Measurements from ENCODE around the gene HS3ST5. TPM values are rescaled to one million over a fixed set of nuclear protein-coding genes. Genes with fewer than 3 reads are reported as not detected.

The HS3ST5 gene
- polyA plus RNA-seq, 1 donor (not counting 4 experiments of a cell fraction or from before 2014, with no cell fraction given): not detected

DNA sequence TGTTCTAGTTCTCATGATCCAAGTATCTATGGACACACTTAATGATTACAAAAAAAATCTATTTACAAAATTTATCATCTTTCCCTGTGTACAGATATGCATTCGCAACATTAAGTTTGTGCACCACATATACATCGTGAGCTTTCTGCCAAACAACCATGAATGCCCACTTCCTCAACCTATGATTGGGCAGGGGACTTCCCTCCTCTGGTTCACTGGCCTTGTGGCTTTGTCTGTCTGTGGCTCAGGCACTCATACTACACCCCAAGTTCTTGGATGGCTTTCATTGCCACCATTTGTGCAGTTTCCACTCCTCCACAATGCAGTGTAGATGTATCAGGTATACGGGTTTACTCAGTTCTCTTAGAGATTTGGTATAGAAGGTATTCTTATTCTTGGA is 74.9 kb downstream of the HS3ST5 start:
- Histone ChIP-seq H3K9me1 (ENCODE audit: control insufficient read depth, extremely low read depth, insufficient read depth, low read length) (no peaks in the 10 kb centered on the region), H2AFZ (ENCODE audit: control insufficient read depth, low read length) (no peak overlapping the region), H3K9me3 (ENCODE audit: control insufficient read depth, low read depth, low read length) (no peaks in the 10 kb centered on the region), H3K27me3 (ENCODE audit: control insufficient read depth, extremely low read depth, insufficient read depth, low read length) (no peaks in the 10 kb centered on the region), H3K79me2 (ENCODE audit: control insufficient read depth, insufficient read depth, low read length) (no peaks in the 10 kb centered on the region), H3K9ac (ENCODE audit: control insufficient read depth, extremely low read depth, insufficient read depth, low read length) (no peak overlapping the region), H3K27ac (ENCODE audit: control insufficient read depth, insufficient read depth, low read length) (no peak overlapping the region), H3K36me3 (ENCODE audit: control insufficient read depth in 2 of 2, extremely low read depth in 1 of 2, insufficient read depth in 2 of 2, low read length in 2 of 2) (no peaks in the 10 kb centered on the region), H3K4me3 (ENCODE audit: control insufficient read depth in 2 of 3, extremely low read depth in 1 of 3, insufficient read depth in 2 of 3, low read depth in 1 of 3, low read length in 3 of 3) (no peak overlapping the region), H4K20me1 (ENCODE audit: control insufficient read depth, extremely low read depth, insufficient read depth, low read length) (no peaks in the 10 kb centered on the region), H3K4me1 (ENCODE audit: control insufficient read depth, extremely low read depth, insufficient read depth, low read length) (no peaks in the 10 kb centered on the region), H3K4me2 (ENCODE audit: control insufficient read depth, extremely low read depth, insufficient read depth, low read depth, low read length) (no peak overlapping the region)
- dilution Hi-C loops (cut with MboI; ENCODE audit: extremely low pct_ligation_motif_present, low sequenced_read_pairs): no loop called here
- TF ChIP-seq, protein P1, sequence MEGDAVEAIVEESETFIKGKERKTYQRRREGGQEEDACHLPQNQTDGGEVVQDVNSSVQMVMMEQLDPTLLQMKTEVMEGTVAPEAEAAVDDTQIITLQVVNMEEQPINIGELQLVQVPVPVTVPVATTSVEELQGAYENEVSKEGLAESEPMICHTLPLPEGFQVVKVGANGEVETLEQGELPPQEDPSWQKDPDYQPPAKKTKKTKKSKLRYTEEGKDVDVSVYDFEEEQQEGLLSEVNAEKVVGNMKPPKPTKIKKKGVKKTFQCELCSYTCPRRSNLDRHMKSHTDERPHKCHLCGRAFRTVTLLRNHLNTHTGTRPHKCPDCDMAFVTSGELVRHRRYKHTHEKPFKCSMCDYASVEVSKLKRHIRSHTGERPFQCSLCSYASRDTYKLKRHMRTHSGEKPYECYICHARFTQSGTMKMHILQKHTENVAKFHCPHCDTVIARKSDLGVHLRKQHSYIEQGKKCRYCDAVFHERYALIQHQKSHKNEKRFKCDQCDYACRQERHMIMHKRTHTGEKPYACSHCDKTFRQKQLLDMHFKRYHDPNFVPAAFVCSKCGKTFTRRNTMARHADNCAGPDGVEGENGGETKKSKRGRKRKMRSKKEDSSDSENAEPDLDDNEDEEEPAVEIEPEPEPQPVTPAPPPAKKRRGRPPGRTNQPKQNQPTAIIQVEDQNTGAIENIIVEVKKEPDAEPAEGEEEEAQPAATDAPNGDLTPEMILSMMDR (optimal IDR thresholded peaks at IDR 0.05 in 1 of 3, IDR thresholded peaks at IDR 0.05 in 1 of 3, conservative IDR thresholded peaks at IDR 0.05 in 1 of 3; ENCODE audit: extremely low read depth in 1 of 3, insufficient read depth in 2 of 3, low read length in 3 of 3): no peak
- TF ChIP-seq EZH2 (IDR thresholded peaks at IDR 0.05; ENCODE audit: low read length): no peak
- DNase-seq (ENCODE audit: low read depth, low spot score) (no peak), FAIRE-seq (no peak)

GRCh38 chr6:114260810-114261209 is 82.0 kb downstream of the HS3ST5 start:
- Histone ChIP-seq H3K27me3 (ENCODE audit: control insufficient read depth, extremely low read depth, insufficient read depth, low read length) (no peaks in the 10 kb centered on the region), H3K9me1 (ENCODE audit: control insufficient read depth, extremely low read depth, insufficient read depth, low read length) (no peaks in the 10 kb centered on the region), H3K36me3 (ENCODE audit: control insufficient read depth in 2 of 2, extremely low read depth in 1 of 2, insufficient read depth in 2 of 2, low read length in 2 of 2) (no peaks in the 10 kb centered on the region), H4K20me1 (ENCODE audit: control insufficient read depth, extremely low read depth, insufficient read depth, low read length) (no peaks in the 10 kb centered on the region), H2AFZ (ENCODE audit: control insufficient read depth, low read length) (no peak overlapping the region), H3K4me1 (ENCODE audit: control insufficient read depth, extremely low read depth, insufficient read depth, low read length) (no peaks in the 10 kb centered on the region), H3K27ac (ENCODE audit: control insufficient read depth, insufficient read depth, low read length) (no peak overlapping the region), H3K9ac (ENCODE audit: control insufficient read depth, extremely low read depth, insufficient read depth, low read length) (no peak overlapping the region), H3K9me3 (ENCODE audit: control insufficient read depth, low read depth, low read length) (no peaks in the 10 kb centered on the region), H3K4me2 (ENCODE audit: control insufficient read depth, extremely low read depth, insufficient read depth, low read depth, low read length) (no peak overlapping the region), H3K4me3 (ENCODE audit: control insufficient read depth in 2 of 3, extremely low read depth in 1 of 3, insufficient read depth in 2 of 3, low read depth in 1 of 3, low read length in 3 of 3) (no peak overlapping the region), H3K79me2 (ENCODE audit: control insufficient read depth, insufficient read depth, low read length) (no peaks in the 10 kb centered on the region)
- TF ChIP-seq, protein P1 (optimal IDR thresholded peaks at IDR 0.05 in 1 of 3, IDR thresholded peaks at IDR 0.05 in 1 of 3, conservative IDR thresholded peaks at IDR 0.05 in 1 of 3; ENCODE audit: extremely low read depth in 1 of 3, insufficient read depth in 2 of 3, low read length in 3 of 3): no peak
- no peak for TF ChIP-seq EZH2 (IDR thresholded peaks at IDR 0.05; ENCODE audit: low read length)
- FAIRE-seq (no peak), DNase-seq (ENCODE audit: low read depth, low spot score) (no peak)
- dilution Hi-C loops (cut with MboI; ENCODE audit: extremely low pct_ligation_motif_present, low sequenced_read_pairs): no loop called here
